HG03103 (cell line): ENCODE measurements around the gene GPR32.
"Not testable (repeated sequence)": the region's sequence is repeated elsewhere in the genome, so short reads cannot be mapped to it uniquely, and the experiment has no call there.

Experiments
- ATAC-seq: cut with Tn5 transposase; IDR thresholded peaks from one replicate; pipeline ENCODE4 v1.9.1; 2021; ENCODE audit warnings: low read depth; ENCODE audit not compliant: unreplicated experiment

Gene GPR32

GRCh38 chr19:50779504-50780457 is 9.5 kb downstream of the GPR32 start:
- no peak for ATAC-seq

- ATAC-seq = no peak
Observed at GRCh38 chr19:50780753-50781435, 10.6 kb downstream of the GPR32 start.

GRCh38 chr19:50783848-50784152 is 13.5 kb downstream of the GPR32 start:
- ATAC-seq = not testable (repeated sequence)

GRCh38 chr19:50784710-50785109 is 14.4 kb downstream of the GPR32 start:
- no peak for ATAC-seq

GRCh38 chr19:50785329-50785728 is 15.1 kb downstream of the GPR32 start:
- no peak for ATAC-seq

GRCh38 chr19:50790396-50790795 is 20.1 kb downstream of the GPR32 start, which contains the start of gene ACP4:
ACP4 (plus strand) TSS chr19:50790415; CDS start chr19:50790415, 0 bp downstream.
- ATAC-seq = no peak

- no peak for ATAC-seq
Observed at GRCh38 chr19:50790922-50791467, 20.7 kb downstream of the GPR32 start.

GRCh38 chr19:50791594-50792271 is 21.5 kb downstream of the GPR32 start:
- ATAC-seq = no peak

GRCh38 chr19:50792272-50793250 is 22.3 kb downstream of the GPR32 start:
- ATAC-seq = no peak

GRCh38 chr19:50793558-50794065 is 23.3 kb downstream of the GPR32 start:
- ATAC-seq = no peak

- ATAC-seq = no peak
Observed at GRCh38 chr19:50794074-50794875, 24.0 kb downstream of the GPR32 start.

GRCh38 chr19:50794876-50795663 is 24.8 kb downstream of the GPR32 start:
- no peak for ATAC-seq

GRCh38 chr19:50795664-50796073 is 25.4 kb downstream of the GPR32 start:
- ATAC-seq = no peak

GRCh38 chr19:50796128-50796633 is 25.9 kb downstream of the GPR32 start:
- ATAC-seq = no peak

GRCh38 chr19:50796634-50797428 is 26.6 kb downstream of the GPR32 start:
- ATAC-seq = no peak

GRCh38 chr19:50797429-50797780 is 27.1 kb downstream of the GPR32 start:
- ATAC-seq = no peak
